Measurements from ENCODE around the gene TBC1D16.
"Not testable (repeated sequence)": the region's sequence is repeated elsewhere in the genome, so short reads cannot be mapped to it uniquely, and the experiment has no call there.

The TBC1D16 gene

DNA sequence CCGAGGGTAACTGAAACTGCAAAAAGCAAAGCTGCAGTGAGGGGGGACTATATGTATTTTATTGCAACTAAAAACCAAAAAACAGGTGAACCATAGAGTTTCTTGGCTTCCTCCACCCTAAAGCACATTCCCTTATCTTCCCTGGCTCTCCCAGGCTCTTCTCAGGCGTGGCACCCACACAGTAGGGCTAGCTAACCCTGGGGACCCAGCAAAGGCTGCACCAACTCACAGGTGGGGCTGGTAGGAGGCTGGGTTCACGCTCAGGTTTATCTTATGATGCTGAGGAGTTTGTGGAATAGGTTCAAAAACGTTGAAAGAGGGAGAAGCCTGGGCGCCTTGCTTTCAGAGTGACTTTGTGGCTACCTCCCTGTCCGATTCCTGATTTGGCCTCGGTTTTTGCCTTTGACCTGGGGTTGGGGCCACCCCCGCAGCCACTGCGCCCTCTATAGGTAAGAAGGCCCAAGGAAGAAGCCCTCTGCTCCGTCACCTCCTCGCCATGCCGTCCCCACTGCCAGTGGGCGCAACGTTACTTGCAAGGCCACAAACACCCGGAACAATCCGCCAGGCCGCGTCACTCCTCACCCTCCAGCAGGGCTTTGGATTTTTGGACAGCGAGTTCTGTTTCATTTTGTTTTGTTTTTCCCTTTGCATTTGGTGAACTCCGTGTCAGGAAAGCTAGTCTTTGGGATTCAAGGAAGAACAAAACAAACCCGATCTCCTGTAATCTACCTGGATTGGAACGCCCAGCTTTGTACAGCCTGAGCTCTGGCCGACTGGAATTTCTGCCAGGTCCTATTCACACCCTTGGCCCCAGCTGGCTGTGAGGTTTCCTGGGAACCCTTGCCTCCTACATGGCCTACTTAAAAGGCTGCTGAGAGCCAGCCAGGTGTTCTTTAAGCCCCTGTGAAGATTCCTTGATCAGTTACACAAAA lies 60.8 kb downstream of the TBC1D16 start:
- Histone ChIP-seq H3K27me3 (ENCODE audit: control insufficient read depth, insufficient read depth, low read length, poor library complexity, severe bottlenecking) (no peaks in the 10 kb centered on the region), H3K27ac (ENCODE audit: insufficient read depth, low read depth, low read length, poor library complexity, severe bottlenecking) (no peak overlapping the region), H3K4me1 (ENCODE audit: control insufficient read depth, insufficient read depth, low read length) (no peaks in the 10 kb centered on the region), H3K4me3 (ENCODE audit: insufficient read depth, low read depth, low read length) (no peak overlapping the region), H3K36me3 (ENCODE audit: control insufficient read depth, insufficient read depth, low read length) (no peaks in the 10 kb centered on the region), H3K9me3 (ENCODE audit: control insufficient read depth, low read length) (no peaks in the 10 kb centered on the region)
- WGBS, 2 experiments: 87 to 88% methylated on average over 23 of the region's 23 CpGs

DNA sequence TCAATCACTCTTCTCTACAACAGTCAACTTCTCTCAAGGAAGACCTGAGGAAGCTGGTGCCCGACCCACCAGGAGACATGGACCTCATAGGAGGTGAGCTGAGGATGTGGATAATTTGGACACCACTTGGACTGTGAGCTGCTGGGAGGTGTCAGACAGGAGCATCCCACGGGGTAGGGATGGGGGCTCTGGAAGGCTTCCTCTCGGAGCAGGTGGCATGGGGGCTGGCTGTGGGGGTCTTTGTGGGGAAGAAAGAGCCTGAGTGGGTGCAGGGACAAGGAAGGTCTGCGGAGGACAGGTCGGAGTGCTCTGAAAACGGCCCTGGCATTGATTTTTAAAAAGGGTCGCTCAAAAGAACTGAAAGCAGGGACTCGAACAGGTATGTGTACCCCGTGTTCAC lies 64.0 kb downstream of the TBC1D16 start:
- Histone ChIP-seq H3K9me3 (ENCODE audit: control insufficient read depth, low read length) (no peaks in the 10 kb centered on the region), H3K36me3 (ENCODE audit: control insufficient read depth, insufficient read depth, low read length) (no peaks in the 10 kb centered on the region)
- WGBS, 2 experiments: 94 to 95% methylated on average over 9 of the region's 9 CpGs

DNA sequence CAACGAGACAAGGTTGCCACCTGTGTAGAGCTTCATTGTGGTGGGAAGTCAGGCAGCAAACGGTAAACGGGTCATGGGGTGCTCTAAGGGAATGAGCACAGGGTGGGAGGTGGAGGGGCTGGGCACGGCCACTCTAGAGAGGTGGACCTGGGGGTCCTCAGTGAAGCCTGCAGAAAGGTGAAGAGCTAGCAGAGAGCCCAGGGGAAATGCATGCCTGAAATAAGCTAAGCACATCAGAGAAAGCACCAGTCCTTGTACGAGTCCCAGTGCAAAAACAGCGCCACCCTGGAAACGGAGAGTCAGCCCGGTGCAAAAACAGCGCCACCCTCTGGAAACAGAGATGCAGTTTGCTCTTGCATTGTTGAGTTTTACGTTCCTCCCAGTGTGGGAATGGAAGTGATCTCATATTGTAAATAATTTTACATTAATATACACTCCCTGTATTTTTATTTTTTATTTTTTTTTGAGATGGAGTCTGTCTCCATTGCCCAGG lies 65.0 kb downstream of the TBC1D16 start:
- H3K27ac ChIP-seq (ENCODE audit: insufficient read depth, low read depth, low read length, poor library complexity, severe bottlenecking): no peak overlapping the region
- no peaks in the 10 kb centered on the region for H3K36me3 ChIP-seq (ENCODE audit: control insufficient read depth, insufficient read depth, low read length)

More for the DNA sequence above, 64.0 kb downstream of the TBC1D16 start:
- Histone ChIP-seq H3K4me1 (ENCODE audit: control insufficient read depth, insufficient read depth, low read length) (no peaks in the 10 kb centered on the region), H3K4me3 (ENCODE audit: insufficient read depth, low read depth, low read length) (no peak overlapping the region), H3K27me3 (ENCODE audit: control insufficient read depth, insufficient read depth, low read length, poor library complexity, severe bottlenecking) (no peaks in the 10 kb centered on the region), H3K27ac (ENCODE audit: insufficient read depth, low read depth, low read length, poor library complexity, severe bottlenecking) (no peak overlapping the region)

DNA sequence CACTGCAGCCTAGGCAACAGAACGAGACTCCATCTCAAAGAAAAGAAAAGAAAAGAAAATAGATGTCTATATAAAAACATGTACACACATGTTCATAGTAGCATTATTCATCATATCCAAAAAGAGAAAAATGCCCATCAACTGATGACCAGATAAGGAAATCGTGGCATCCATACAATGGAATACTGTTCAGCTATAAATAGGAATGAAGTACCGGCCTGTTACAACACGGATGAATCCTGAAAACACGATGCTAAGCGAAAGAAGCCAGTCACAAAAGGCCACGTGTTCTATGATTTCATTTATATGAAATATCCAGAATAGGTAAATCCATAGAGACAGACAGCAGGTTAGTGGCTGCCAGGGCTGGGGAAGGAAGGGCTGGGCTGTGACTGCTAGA lies 65.8 kb downstream of the TBC1D16 start:
- H3K27me3 ChIP-seq (ENCODE audit: control insufficient read depth, insufficient read depth, low read length, poor library complexity, severe bottlenecking): no peaks in the 10 kb centered on the region
- no peak overlapping the region for H3K4me3 ChIP-seq (ENCODE audit: insufficient read depth, low read depth, low read length)
- H3K27ac ChIP-seq (ENCODE audit: insufficient read depth, low read depth, low read length, poor library complexity, severe bottlenecking): no peak overlapping the region
- H3K36me3 ChIP-seq (ENCODE audit: control insufficient read depth, insufficient read depth, low read length): no peaks in the 10 kb centered on the region
- no peaks in the 10 kb centered on the region for H3K9me3 ChIP-seq (ENCODE audit: control insufficient read depth, low read length)
- no peaks in the 10 kb centered on the region for H3K4me1 ChIP-seq (ENCODE audit: control insufficient read depth, insufficient read depth, low read length)
- 86 to 94% methylated on average over 6 to 7 of the region's 7 CpGs for WGBS, 2 experiments

More for the DNA sequence above, 65.0 kb downstream of the TBC1D16 start:
- Histone ChIP-seq H3K9me3 (ENCODE audit: control insufficient read depth, low read length) (no peaks in the 10 kb centered on the region), H3K27me3 (ENCODE audit: control insufficient read depth, insufficient read depth, low read length, poor library complexity, severe bottlenecking) (no peaks in the 10 kb centered on the region), H3K4me1 (ENCODE audit: control insufficient read depth, insufficient read depth, low read length) (no peaks in the 10 kb centered on the region), H3K4me3 (ENCODE audit: insufficient read depth, low read depth, low read length) (no peak overlapping the region)
- WGBS, 2 experiments: 36 to 38% methylated on average over 10 of the region's 10 CpGs

DNA sequence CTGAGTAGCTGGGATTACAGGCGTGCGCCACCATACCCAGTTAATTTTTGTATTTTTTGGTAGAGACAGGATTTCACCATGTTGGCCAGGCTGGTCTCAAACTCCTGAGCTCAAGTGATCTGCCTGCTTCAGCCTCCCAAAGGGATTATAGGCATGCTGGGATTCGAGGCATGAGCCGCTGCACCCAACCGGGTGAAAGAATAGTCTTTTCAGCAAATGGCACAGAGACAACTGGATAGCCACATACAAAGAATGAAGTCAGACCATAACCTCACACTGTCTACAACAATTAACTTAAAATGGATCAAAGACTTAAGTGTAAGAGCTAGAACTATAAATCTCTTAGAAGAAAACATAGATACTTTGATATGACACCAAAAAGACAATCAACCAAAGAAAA lies 67.6 kb downstream of the TBC1D16 start:
- Histone ChIP-seq H3K36me3 (ENCODE audit: control insufficient read depth, insufficient read depth, low read length) (no peaks in the 10 kb centered on the region), H3K27ac (ENCODE audit: insufficient read depth, low read depth, low read length, poor library complexity, severe bottlenecking) (no peak overlapping the region), H3K4me1 (ENCODE audit: control insufficient read depth, insufficient read depth, low read length) (no peaks in the 10 kb centered on the region), H3K27me3 (ENCODE audit: control insufficient read depth, insufficient read depth, low read length, poor library complexity, severe bottlenecking) (no peaks in the 10 kb centered on the region), H3K9me3 (ENCODE audit: control insufficient read depth, low read length) (no peaks in the 10 kb centered on the region), H3K4me3 (ENCODE audit: insufficient read depth, low read depth, low read length) (no peak overlapping the region)
- 55 to 65% methylated on average over 5 of the region's 5 CpGs for WGBS, 2 experiments

DNA sequence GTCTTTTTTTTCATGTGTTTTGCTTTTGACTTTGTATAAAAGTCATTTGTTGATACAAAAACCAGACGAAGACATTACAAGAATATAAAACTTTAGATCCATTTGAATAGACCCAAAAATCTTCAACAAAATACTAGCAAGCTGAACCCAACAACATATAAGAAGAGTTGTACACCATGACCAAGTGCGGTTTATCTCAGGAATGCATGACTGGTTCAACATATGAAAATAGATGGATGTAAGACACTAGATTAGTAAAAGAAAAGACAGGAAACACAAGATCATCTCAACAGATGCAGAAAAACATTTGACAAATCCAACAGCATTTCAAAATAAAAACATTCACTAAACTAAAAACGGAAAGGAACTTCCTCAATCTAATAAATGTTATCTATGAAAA lies 69.0 kb downstream of the TBC1D16 start:
- no peaks in the 10 kb centered on the region for H3K36me3 ChIP-seq (ENCODE audit: control insufficient read depth, insufficient read depth, low read length)
- no peaks in the 10 kb centered on the region for H3K4me1 ChIP-seq (ENCODE audit: control insufficient read depth, insufficient read depth, low read length)
- no peaks in the 10 kb centered on the region for H3K9me3 ChIP-seq (ENCODE audit: control insufficient read depth, low read length)
- whole genome bisulfite sequencing, 2 experiments: 88 to 96% methylated on average over 3 of the region's 3 CpGs
- H3K4me3 ChIP-seq (ENCODE audit: insufficient read depth, low read depth, low read length): no peak overlapping the region
- H3K27ac ChIP-seq (ENCODE audit: insufficient read depth, low read depth, low read length, poor library complexity, severe bottlenecking): no peak overlapping the region
- H3K27me3 ChIP-seq (ENCODE audit: control insufficient read depth, insufficient read depth, low read length, poor library complexity, severe bottlenecking): no peaks in the 10 kb centered on the region

DNA sequence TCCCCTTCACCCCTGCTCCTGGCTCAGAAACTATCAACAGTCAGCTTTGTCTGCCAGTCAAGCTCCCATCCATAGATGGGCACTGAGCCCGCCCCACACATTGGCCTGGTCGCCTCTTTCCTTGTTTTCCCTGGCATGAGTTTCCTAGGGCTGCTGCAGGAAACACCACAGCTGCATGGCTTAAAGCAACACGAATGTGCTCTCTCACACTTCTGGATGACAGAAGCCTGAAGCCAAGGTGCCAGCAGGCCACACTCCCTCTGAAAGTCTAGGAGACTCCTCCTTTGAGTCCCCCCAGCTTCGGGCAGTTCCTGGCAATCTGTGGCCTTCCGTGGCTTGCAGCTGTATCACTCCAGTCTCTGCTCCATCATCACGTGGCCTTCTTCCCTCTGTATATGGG lies 69.9 kb downstream of the TBC1D16 start:
- H3K9me3 ChIP-seq (ENCODE audit: control insufficient read depth, low read length): no peaks in the 10 kb centered on the region
- no peaks in the 10 kb centered on the region for H3K36me3 ChIP-seq (ENCODE audit: control insufficient read depth, insufficient read depth, low read length)
- no peak overlapping the region for H3K4me3 ChIP-seq (ENCODE audit: insufficient read depth, low read depth, low read length)
- WGBS, 2 experiments: 91 to 94% methylated on average over 6 of the region's 6 CpGs
- H3K27ac ChIP-seq (ENCODE audit: insufficient read depth, low read depth, low read length, poor library complexity, severe bottlenecking): no peak overlapping the region
- H3K27me3 ChIP-seq (ENCODE audit: control insufficient read depth, insufficient read depth, low read length, poor library complexity, severe bottlenecking): no peaks in the 10 kb centered on the region
- H3K4me1 ChIP-seq (ENCODE audit: control insufficient read depth, insufficient read depth, low read length): no peaks in the 10 kb centered on the region

DNA sequence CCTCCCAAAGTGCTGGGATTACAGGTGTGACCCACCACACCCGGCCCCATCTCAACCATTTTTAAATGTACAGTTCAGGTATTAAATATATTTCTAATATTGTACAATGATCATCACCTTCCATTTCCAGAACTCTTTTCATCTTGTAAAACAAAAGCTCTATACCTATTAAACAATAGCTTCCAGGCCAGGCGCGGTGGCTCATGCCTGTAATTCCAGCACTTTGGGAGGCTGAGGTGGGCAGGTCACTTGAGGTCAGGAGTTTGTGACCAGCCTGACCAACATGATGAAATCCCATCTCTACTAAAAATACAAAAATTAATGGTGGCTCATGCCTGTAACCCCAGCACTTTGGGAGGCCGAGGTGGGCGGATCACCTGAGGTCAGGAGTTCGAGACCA lies 73.2 kb downstream of the TBC1D16 start:
- not testable (repeated sequence) for H3K27me3 ChIP-seq (ENCODE audit: control insufficient read depth, insufficient read depth, low read length, poor library complexity, severe bottlenecking); H3K4me1 ChIP-seq (ENCODE audit: control insufficient read depth, insufficient read depth, low read length); H3K27ac ChIP-seq (ENCODE audit: insufficient read depth, low read depth, low read length, poor library complexity, severe bottlenecking); H3K4me3 ChIP-seq (ENCODE audit: insufficient read depth, low read depth, low read length); H3K36me3 ChIP-seq (ENCODE audit: control insufficient read depth, insufficient read depth, low read length); H3K9me3 ChIP-seq (ENCODE audit: control insufficient read depth, low read length)
- WGBS, 2 experiments: 94 to 95% methylated on average over 5 to 6 of the region's 6 CpGs

DNA sequence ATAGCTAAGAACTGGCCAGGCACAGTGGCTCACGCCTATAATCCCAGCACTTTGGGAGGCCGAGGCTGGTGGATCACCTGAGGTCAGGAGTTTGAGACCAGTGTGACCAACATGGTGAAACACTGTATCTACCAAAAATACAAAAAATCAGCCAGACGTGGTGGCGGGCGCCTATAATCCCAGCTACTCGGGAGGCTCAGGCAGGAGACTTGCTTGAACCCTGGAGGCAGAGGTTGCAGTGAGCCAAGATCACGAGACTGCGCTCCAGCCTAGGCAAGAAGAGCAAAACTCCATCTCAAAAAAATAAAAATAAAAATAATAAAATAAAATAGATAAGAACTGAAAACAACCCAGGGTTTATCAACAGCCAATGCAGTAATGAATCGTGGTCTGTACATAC lies 74.1 kb downstream of the TBC1D16 start:
- not testable (repeated sequence) for H3K4me1 ChIP-seq (ENCODE audit: control insufficient read depth, insufficient read depth, low read length); H3K27ac ChIP-seq (ENCODE audit: insufficient read depth, low read depth, low read length, poor library complexity, severe bottlenecking); H3K36me3 ChIP-seq (ENCODE audit: control insufficient read depth, insufficient read depth, low read length); H3K9me3 ChIP-seq (ENCODE audit: control insufficient read depth, low read length); H3K4me3 ChIP-seq (ENCODE audit: insufficient read depth, low read depth, low read length); H3K27me3 ChIP-seq (ENCODE audit: control insufficient read depth, insufficient read depth, low read length, poor library complexity, severe bottlenecking)
- 94 to 96% methylated on average over 8 to 9 of the region's 9 CpGs for WGBS, 2 experiments

DNA sequence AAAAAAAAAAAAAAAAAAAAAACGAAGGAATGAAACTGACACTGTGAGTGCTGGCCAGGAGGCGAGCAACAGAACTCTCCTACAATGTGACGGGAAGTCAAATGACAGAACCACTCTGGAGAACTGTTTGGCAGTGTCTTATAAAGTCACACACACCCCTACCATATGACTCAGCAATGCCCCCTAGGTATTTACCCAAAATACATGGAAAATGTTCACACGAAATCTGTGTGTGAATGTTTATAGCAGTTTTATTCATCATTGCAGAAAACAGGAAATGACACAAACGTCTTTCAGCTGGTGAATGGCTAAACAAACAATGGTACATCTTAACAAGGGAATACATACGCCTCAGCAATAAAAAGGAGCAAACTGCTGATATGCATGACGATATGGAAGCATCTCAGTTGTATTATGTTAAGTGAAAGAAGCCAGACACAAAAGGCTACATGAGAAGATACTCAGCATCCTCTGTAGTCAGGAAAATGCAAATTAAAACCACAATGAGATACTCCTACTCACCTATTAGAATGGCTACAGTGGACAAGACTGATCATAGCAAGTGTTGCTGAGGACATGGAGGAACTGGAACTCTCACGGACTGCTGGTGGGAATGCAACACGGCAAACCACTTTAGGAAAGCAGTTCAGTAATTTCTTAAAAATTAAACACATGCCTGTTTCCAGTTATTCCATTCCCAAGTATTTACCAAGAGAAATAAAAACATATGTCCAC lies 74.7 kb downstream of the TBC1D16 start:
- Histone ChIP-seq H3K27me3 (ENCODE audit: control insufficient read depth, insufficient read depth, low read length, poor library complexity, severe bottlenecking) (no peaks in the 10 kb centered on the region), H3K4me1 (ENCODE audit: control insufficient read depth, insufficient read depth, low read length) (no peaks in the 10 kb centered on the region), H3K27ac (ENCODE audit: insufficient read depth, low read depth, low read length, poor library complexity, severe bottlenecking) (no peak overlapping the region), H3K9me3 (ENCODE audit: control insufficient read depth, low read length) (no peaks in the 10 kb centered on the region), H3K4me3 (ENCODE audit: insufficient read depth, low read depth, low read length) (no peak overlapping the region), H3K36me3 (ENCODE audit: control insufficient read depth, insufficient read depth, low read length) (no peaks in the 10 kb centered on the region)
- 92 to 93% methylated on average over 8 to 9 of the region's 9 CpGs for WGBS, 2 experiments
